Measurements from ENCODE around the gene LUZP1.

- no peak for TF ChIP-seq EZH2phosphoT487 (IDR thresholded peaks at IDR 0.05; ENCODE audit: unreplicated experiment)
- TF ChIP-seq CREB1 (CRISPR knock-in tag; IDR thresholded peaks at IDR 0.05; ENCODE audit: low read depth), result no peak
- TF ChIP-seq REST (IDR thresholded peaks at IDR 0.05; ENCODE audit: unreplicated experiment), result no peak
- TF ChIP-seq JUNB (IDR thresholded peaks at IDR 0.05; ENCODE audit: unreplicated experiment), result no peak
- TF ChIP-seq, protein P1, sequence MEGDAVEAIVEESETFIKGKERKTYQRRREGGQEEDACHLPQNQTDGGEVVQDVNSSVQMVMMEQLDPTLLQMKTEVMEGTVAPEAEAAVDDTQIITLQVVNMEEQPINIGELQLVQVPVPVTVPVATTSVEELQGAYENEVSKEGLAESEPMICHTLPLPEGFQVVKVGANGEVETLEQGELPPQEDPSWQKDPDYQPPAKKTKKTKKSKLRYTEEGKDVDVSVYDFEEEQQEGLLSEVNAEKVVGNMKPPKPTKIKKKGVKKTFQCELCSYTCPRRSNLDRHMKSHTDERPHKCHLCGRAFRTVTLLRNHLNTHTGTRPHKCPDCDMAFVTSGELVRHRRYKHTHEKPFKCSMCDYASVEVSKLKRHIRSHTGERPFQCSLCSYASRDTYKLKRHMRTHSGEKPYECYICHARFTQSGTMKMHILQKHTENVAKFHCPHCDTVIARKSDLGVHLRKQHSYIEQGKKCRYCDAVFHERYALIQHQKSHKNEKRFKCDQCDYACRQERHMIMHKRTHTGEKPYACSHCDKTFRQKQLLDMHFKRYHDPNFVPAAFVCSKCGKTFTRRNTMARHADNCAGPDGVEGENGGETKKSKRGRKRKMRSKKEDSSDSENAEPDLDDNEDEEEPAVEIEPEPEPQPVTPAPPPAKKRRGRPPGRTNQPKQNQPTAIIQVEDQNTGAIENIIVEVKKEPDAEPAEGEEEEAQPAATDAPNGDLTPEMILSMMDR (conservative IDR thresholded peaks at IDR 0.05; ENCODE audit: low read depth in 2 of 2), result no peak
- no peak for TF ChIP-seq NANOG (IDR thresholded peaks at IDR 0.05; ENCODE audit: borderline replicate concordance)
- no peak for TF ChIP-seq POLR2AphosphoS5 (IDR thresholded peaks at IDR 0.05; ENCODE audit: low read depth)
- TF ChIP-seq, protein P2, sequence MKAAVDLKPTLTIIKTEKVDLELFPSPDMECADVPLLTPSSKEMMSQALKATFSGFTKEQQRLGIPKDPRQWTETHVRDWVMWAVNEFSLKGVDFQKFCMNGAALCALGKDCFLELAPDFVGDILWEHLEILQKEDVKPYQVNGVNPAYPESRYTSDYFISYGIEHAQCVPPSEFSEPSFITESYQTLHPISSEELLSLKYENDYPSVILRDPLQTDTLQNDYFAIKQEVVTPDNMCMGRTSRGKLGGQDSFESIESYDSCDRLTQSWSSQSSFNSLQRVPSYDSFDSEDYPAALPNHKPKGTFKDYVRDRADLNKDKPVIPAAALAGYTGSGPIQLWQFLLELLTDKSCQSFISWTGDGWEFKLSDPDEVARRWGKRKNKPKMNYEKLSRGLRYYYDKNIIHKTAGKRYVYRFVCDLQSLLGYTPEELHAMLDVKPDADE (IDR thresholded peaks at IDR 0.05), result no peak
These were observed 46.6 kb upstream of the LUZP1 start for GRCh38 chr1:23215291-23215690.

All from GM23338 (cell line).